ENCODE measurements around the gene ACVR1.
"Not testable (repeated sequence)": the region's sequence is repeated elsewhere in the genome, so short reads cannot be mapped to it uniquely, and the experiment has no call there.

The ACVR1 gene

DNA sequence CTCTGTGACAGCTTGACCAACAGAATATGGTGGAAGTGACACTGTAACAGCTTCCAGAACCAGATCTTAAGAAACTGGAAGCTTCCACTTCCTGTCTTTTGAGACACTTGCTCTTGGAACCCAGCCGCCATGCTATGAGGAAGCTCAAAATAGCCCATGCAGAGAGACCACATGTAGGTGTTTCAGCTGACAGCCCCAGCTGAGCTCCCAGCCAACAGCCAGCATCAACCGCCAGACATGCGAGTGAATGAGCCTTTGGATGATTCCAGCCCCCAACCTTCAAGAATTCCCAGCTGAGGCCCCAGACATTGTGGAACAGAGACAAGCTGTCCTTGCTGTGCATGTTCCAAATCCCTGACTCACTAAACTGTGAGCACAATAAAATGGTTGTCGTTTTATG lies 27.9 kb downstream of the ACVR1 start:
- DNase-seq: no peak

DNA sequence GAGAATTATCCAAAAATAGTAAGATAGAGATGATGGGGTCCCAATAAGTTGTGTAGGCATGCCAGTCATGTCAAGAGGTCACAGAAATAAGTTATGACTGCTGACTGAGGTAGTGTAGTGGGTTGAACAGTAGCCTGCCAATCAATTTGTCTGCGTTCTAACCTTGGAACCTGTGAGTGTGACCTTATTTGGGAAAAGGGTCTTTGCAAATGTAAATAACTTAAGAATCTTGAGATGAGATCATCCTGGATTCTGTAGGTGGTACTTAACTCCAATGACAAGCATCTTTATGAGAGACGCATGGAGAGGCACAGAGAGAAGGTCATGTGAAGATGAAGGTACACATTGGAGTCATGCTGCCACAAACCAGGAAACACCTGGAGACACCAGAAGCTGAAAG lies 31.0 kb downstream of the ACVR1 start:
- DNase-seq: no peak

DNA sequence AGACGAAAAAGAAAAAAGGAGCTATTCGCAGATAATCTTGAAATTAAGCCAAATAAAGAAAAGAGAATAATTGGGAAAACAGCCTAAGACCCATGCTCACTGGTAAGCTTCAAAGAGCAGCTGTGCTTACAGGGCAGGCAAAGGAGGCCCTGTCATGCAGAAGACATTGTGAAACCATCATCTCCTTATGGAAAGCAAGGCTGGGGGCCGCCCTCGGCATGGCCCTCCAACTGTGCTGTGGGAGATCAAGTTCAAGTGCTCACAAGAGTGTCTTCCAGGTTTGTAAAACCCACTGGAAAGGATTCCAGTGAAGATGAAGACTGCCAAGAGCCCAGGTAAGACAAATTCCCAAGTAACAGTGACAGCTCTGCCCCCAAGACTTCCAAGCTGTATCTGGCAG lies 32.2 kb downstream of the ACVR1 start:
- no peak for DNase-seq

DNA sequence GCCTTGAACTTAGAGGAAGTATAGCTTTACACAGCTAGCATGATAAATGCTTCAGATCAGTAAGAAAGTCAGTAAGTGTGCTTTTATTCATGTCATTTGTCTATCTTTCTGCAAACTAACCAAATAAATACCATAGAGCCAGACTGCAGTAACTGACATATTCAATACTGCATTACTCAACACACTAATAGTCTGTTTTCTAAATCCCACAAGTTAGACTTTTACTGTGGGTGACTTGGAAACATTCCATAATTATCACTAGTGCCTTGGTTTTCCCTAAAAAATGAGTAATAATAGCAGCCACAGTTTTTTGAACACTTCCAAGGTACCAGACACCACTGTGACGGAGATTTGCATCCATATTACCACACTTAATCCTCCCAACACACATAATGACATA lies 33.0 kb downstream of the ACVR1 start:
- DNase-seq: no peak

DNA sequence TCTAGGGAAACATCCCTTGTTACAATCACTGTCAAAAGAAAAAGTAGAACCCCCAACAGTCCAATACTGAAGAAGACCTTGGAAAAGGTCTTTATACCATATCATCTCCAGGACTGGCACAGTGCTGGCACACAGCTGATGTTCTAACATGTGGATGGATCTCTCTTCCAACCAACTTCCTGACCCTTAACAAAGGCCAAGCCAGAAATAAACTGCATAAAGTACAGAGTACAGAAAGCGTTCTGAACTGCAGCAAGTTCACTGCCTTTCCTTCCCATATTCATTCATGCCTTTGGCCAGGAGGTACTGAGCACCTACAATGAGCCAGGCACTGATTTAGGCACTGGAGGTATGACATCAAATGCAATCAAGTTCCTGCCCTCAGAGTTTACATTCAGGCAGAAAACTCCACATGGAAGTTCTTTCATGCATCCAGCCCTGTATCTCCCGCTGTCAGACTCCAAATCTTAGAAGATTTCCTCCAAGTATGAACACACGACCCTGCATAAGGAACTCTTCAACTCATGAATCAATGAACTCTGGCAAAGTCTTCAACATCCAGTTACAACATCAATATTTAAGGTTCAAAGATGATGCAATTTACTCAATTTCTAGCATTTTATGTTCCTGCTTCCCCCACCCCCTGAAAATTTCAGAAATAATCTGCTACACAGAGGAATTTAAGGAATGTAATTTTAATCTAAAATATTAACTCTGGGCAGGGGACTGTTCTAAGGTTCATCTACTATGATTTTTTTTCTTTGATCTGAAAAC lies 33.8 kb downstream of the ACVR1 start:
- DNase-seq: no peak

DNA sequence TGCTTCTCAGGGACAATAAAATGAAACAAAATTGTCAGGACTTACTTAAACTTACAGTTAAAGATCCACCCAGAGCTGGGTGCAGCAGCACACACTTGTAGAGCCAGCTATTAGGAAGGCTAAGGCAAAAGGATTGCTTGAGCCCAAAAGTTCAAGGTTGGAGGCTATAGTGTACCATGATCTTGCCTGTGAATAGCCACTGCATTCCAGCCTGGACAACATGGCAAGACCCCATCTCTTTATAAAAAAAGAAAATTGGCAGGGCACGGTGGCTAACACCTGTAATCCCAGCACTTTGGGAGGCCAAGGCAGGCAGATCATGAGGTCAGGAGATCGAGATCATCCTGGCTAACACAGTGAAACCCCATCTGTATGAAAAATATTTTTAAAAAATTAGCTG lies 34.6 kb downstream of the ACVR1 start:
- DNase-seq: no peak

DNA sequence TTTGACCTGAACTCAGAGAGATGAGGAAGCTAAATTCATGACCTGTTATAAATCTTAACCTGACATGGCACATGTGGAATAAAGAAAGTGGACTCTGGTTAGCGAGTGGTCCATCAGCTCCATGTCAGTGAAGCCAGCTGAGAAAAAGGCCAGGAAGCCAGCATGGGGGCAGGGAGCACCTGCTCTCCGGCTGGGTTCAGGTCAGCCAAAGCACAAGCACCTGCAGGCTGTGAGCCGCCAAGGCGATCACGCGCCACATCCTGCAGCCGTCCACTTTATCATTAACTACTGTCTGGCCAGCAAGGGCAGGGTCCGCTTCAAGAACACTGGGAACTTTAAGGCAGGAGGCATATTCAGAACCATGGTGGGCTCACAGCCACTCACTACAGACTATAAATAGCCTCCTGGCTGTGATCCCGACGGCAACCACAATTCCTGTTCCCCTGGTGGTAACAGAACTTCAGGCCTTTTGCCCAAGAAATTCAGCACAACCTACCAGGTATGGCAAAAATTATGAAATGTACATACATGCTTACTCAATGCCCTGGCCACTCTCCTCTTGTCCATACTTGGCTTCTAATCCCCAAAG lies 35.5 kb downstream of the ACVR1 start:
- DNase-seq: peak; percentile 36

DNA sequence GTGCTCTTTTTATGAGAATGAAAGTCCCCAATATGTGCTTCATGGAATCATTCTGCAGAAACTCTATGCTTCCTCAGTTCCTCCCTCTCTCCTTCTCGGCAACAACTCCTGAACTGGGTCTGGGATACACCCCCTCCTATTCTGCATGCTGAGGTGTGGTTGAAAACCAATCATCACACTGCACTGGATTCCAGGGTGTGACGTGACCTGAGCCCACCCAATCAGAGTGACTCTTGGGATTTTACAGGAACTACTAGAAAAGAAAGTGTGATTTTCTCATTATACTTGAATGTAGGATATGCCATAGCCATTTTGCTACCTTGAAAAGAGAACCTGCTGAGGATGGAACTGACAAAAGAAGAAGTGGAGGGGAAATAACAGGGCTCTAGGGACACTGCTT lies 36.3 kb downstream of the ACVR1 start:
- peak; percentile 9 for DNase-seq

DNA sequence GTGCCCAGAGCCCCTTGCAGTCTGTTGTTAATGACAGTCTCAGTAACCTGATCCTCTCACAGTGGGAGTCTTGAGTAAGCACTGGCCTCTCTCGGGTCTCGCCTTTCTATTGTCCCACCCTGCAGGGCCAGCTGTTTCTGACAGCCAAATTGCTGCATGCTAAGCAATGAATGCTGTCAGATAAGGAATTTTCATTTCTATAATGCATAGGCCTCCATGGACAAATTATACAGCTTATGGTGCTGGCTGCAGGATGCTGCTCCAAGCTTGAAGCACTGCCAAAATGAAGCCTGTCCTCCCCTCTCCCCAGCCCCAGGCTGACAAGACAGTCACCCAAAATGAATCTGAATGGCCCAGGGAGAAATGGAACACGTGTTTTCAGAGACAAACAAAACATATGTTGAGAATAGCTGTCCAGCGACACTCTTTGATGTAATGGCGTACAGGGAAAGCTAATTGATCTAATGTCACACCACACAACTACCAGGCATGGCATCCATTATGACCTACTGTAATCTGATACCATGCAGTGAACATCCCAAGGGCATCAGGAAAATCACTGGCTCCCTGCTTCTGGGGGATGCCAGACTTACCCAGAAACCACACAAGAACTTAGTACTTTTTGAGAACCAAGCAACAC lies 36.8 kb downstream of the ACVR1 start:
- peak; percentile 79 for DNase-seq

DNA sequence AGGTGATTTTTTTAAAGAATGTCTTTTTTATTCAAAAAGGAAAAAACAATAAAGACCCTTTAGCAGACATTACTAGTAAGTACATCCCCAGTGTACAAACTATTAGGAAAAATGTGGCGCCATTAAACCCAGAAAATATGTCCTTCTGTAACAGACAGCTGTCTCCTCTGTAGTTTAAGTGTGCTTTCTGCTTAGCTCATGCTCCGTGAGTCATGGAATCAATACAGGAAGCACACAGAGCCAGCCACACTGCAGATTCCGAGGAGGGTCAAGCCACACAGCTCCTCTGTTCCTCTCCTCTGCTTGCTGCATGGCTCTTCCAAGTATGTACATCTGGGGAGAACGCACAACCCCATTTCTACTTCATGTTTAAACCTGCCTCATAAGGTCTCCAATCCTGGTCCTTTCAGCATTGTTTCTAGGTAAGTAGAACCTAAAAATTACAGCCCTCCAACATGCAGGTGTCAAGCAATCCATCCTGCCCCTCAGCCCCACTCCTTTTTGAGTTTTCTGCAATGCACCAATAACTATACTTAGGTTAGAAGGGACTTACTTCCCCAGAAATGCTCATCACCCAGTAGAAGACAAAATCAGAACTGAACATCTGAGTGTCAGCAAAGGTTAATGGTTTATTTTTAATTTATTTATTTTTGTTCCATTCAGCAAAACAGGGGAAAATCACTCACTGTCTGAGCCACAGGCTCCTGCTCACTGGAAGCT lies 37.5 kb downstream of the ACVR1 start:
- DNase-seq: peak; percentile 57

DNA sequence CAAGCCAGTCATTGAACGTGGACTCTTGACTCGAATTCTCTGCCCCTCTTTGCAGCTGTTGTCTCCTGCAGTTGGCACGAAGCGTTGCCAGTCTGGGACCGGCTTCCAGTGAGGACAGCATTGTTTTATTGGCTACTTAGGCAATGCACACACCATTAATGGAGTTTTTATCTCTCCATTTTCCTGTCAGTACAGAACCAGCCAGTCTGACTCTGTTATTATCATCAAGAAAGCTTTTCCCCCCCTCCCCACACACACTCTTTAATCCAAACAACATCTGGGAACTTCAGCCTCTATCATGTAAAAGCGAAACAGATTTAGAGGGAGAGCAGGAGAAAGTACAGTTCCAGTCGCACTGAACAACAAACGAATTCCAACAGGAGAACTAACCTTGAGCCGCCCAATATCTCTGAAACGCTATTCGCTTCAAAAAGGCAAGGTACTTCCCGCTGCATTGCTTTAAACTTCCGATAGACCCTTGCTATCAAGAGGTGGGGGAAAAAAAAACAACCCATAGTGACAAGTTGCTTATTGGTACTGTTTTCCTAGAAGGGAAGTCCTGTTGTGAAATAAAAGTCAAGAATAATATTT lies 38.2 kb downstream of the ACVR1 start:
- peak; percentile 54 for DNase-seq

DNA sequence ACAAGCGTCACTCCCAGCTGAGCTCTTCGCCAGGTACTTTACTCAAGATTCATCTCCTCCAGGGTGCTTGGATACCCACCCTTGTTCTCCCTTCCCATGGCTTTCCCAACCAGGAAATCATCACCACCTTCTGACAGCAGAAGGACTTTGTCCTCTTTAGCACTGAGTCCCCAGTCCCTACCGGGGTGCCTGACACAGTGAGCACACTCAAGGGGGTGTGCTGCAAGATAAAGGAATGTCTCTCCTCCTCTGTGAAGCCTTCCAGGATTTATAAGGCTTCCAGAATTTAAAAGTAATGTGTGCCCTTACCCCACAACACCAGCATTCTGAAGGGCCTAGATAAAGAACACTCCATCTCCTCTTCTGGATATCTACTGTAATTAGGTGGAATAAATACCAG lies 39.6 kb downstream of the ACVR1 start:
- no peak for DNase-seq

DNA sequence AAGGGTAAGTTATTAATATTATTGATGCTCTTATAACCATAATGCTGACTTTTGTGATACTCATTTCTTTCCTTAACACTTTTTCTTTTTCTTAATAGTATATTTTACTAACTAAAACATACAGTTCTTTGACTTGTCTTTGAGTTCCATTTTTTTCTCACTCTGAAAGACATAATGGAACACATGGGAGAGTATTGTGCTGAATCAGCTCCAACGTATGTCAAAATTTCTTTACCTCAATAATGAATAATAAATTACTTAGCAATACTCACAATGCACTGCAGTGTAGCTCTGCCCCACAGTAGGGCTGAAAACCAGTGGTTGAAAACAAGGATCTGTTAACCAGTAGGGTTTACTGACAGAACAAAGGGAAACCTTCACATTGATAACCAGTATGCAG lies 40.7 kb downstream of the ACVR1 start:
- no peak for DNase-seq

DNA sequence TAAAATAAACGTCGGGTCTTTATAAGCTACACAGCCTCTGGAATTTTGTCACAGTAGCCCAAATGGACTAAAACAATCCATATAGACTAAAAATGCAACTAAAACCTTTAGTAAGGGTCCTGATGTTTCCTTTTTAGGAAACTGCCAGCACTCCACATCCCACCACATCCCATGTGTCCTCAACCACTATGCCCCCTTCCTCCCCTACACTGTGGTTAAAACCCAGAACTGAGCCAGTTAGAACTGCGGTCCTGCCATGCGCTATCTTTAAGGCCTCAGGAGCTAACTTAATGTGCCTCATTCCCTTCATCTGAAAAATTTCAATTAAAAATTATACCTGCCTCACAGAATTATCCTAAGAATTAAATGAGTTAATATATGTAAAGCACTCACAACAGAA lies 41.1 kb downstream of the ACVR1 start:
- DNase-seq: no peak

DNA sequence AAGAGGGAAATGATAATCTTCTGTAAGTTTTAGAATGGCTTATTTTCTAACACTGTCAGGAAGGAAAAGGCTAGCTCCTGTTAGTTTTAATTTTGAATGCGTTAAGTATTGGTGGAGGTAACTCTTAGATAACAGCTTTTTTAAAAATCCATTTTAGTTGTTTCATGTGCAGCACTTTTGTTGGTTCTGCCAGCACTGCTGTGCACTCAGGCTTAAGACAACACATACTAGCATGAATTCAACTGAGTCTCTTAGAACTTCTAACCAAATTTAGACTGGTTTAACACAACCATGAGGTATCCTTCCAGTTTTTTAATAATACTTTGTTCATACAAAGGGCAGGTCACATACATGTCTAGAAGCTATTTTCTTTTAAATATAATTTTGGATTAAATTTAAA lies 42.4 kb downstream of the ACVR1 start:
- DNase-seq: no peak

DNA sequence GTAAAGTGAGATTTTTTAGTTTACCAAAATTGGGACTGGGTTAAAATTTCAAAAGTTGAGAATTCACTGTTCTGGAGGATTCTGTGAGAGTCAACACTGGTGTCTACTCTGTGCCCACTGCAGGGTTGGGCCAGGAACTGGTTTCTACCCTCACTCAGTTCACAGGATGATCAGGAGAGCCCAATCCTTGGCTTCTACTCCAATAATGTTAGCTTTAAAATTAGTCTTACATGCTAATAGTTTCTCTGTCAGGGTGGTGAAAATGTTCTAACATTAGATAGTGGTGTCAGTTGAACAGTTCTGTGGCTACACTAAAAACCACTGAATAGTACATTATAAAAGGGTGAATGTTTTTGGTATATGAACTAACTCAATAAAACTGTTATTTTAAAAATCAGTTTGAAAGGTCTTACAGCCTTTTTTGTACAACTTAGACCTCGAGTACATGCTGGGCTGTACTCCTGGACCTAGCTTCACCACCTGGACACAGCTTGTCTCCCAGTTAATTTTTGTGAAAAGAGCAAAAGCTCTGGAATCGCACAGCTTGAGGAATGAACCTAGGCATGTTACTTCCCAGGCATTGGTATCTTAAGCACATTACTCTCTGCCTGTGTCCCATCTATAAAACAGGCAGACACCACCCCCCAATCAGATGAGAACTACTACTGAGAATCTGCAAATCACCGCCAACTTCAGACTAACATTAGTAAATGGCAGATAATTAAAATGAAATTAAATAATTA lies 44.4 kb downstream of the ACVR1 start:
- DNase-seq: no peak

DNA sequence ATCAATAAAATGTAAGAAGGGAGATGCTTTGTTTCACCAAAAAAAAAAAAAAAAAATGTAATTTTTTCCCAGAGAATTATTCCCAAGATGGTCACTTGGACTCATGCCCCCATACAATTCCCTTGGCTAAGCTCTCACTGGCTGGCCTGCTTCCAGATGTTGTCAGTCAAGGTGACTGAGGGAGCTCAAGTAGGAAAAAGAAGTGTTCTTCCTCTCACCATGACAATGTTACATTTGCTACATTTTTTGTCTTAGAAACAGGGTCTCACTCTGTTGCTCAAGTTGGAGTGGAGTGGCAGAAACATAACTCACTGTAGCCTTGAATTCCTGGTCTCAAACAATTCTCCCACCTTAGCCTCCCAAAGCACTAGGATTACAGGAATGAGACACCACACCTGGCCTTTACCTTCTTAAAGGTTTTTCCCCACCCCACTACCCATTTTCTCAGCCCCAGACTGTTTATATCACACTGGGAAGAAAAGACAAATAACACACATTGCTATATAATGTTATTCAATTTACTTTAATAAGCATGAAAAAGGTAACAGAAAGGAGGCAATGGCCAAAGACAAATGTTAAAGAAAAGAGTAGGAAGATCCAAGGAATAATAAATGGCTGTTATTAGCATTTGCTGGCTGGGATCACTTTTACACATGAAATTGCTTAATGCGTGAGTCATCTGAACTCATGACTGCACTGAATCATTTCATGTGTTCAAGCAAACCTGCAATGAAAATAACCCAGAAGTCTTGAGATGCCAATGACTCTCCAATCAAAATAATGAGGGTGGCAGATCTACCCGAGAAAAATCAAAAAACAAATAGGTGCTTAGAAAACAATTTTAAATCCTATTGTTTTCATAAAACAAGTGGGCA lies 45.2 kb downstream of the ACVR1 start:
- no peak for DNase-seq

DNA sequence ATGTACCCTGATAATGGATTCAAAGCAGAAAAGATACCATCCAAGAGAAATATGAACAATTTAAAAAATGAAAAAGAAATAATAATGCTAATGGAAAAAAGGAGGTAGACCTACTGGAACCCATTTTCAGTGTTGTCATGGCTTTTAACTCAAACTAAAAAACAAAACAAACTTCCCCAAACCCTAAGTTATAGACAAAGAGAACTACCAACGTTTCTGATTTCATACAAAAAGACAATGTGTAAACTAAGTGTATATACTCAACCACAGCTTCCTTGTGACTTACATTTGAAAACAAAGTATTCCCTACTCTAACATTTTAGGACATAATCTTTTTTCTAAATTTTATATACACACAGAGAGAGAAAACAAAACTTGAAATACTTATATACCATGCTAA lies 45.9 kb downstream of the ACVR1 start:
- no peak for DNase-seq

DNA sequence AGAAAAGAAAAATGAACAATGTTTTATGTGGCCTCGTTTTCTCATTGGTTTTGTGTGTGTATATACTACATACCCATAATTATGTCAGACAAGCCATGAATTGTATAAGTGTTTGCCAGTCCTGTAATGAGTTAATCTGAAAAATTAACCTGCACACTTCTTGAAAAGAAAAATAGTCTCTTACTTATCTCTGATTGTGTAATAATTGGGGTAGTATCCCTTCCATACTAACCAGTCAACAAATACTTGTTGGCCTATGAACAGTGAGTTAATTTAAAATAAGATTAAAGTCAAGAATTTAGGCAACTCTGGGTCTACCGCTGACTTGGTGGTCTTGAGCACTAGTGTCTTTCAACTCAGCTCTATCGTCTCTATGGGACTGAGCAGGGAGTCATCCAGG lies 48.8 kb downstream of the ACVR1 start:
- DNase-seq: no peak

DNA sequence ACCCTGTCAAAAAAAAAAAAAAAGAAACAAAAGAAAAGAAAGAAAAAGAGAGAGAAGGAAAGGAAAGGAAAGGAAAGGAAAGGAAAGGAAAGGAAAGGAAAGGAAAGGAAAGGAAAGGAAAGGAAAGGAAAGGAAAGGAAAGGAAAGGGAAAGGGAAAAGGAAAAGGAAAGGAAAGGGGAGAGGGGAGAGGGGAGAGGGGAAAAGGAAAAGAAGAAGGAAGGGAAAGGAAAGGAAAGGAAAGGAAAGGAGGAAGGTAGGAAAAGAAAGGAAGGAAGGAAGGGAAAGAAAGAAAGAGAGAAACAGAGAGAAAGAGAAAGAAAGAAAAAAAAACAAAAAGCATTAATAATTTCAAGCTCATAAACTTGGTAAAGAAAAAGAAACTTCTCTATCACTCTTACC lies 49.5 kb downstream of the ACVR1 start:
- DNase-seq: not testable (repeated sequence)

DNA sequence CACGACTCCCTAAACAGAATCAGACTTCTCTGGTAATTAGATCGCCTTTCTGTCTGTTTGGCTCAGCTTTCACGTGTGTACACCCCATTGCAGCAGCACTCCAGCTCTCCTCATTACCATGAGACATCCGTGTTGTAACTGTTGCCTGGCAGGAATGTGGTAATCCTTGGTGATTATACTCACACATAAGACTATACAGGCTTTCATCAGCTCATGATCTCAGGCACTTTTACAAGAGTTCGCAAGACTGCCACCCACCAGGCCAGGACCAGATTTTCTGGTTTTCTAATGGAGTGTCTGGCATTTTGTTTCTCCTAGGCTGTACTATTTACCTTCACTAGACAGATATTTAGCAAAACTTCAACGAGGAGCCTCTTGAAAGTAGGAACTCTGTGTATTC lies 50.2 kb downstream of the ACVR1 start:
- no peak for DNase-seq

DNA sequence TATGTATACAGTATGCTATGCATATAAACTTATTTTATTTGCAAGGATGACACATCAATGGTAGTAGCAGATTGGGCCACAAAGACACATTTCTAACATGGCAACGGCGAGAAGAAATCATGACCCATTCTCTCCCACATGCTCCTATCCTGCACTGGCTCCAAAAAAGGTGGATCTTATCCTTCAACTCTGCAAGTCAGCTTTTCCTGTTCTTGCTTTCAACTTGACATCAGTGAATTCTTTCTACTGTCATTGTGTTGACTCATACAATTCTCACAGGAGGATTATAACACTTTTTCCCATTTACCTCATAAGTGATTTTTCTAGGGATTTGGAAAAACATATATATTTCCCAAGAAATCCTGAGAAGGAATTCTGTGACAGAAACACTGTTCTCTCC lies 53.1 kb downstream of the ACVR1 start:
- no peak for DNase-seq
